Fibroblast of skin of back (primary cell): ENCODE measurements around the gene GUCY1A2.
"Not testable (repeated sequence)": the region's sequence is repeated elsewhere in the genome, so short reads cannot be mapped to it uniquely, and the experiment has no call there.

Experiments used
- DNase-seq: peaks from one replicate; pipeline ENCODE4 v3.0.0-alpha.2; 2013

GUCY1A2 gene

GRCh38 chr11:106939157-106939556 is 79.1 kb downstream of the GUCY1A2 start:
- no peak for DNase-seq

GRCh38 chr11:106937111-106937510 is 81.2 kb downstream of the GUCY1A2 start:
- DNase-seq: no peak

GRCh38 chr11:106925245-106925644 is 93.0 kb downstream of the GUCY1A2 start:
- peak; percentile 48 for DNase-seq

GRCh38 chr11:106920899-106921509 is 97.3 kb downstream of the GUCY1A2 start:
- no peak for DNase-seq

GRCh38 chr11:106917973-106918372 is 100.3 kb downstream of the GUCY1A2 start:
- peak; percentile 20 for DNase-seq

GRCh38 chr11:106914409-106914808 is 103.9 kb downstream of the GUCY1A2 start:
- no peak for DNase-seq

- no peak for DNase-seq
Observed at GRCh38 chr11:106913141-106913540, 105.1 kb downstream of the GUCY1A2 start.

GRCh38 chr11:106904826-106905225 is 113.5 kb downstream of the GUCY1A2 start:
- peak; percentile 1 for DNase-seq

GRCh38 chr11:106889718-106890117 is 128.6 kb downstream of the GUCY1A2 start:
- DNase-seq: no peak

- DNase-seq: no peak
Observed at GRCh38 chr11:106888386-106888785, 129.9 kb downstream of the GUCY1A2 start.

GRCh38 chr11:106883693-106884092 is 134.6 kb downstream of the GUCY1A2 start:
- not testable (repeated sequence) for DNase-seq

- DNase-seq: no peak
Observed at GRCh38 chr11:106879832-106880546, 138.3 kb downstream of the GUCY1A2 start.

- no peak for DNase-seq
Observed at GRCh38 chr11:106879029-106879428, 139.2 kb downstream of the GUCY1A2 start.

GRCh38 chr11:106875013-106875412 is 143.3 kb downstream of the GUCY1A2 start:
- DNase-seq: peak; percentile 3

GRCh38 chr11:106872246-106872645 is 146.0 kb downstream of the GUCY1A2 start:
- no peak for DNase-seq

- DNase-seq: no peak
Observed at GRCh38 chr11:106858200-106858599, 160.1 kb downstream of the GUCY1A2 start.

- DNase-seq: no peak
Observed at GRCh38 chr11:106856566-106856965, 161.7 kb downstream of the GUCY1A2 start.

- DNase-seq: no peak
Observed at GRCh38 chr11:106854429-106854828, 163.8 kb downstream of the GUCY1A2 start.

- no peak for DNase-seq
Observed at GRCh38 chr11:106853850-106854401, 164.3 kb downstream of the GUCY1A2 start.

GRCh38 chr11:106852779-106853178 is 165.5 kb downstream of the GUCY1A2 start:
- DNase-seq: no peak

GRCh38 chr11:106848526-106848925 is 169.8 kb downstream of the GUCY1A2 start:
- no peak for DNase-seq

- DNase-seq: no peak
Observed at GRCh38 chr11:106842134-106842533, 176.1 kb downstream of the GUCY1A2 start.

- no peak for DNase-seq
Observed at GRCh38 chr11:106840947-106841346, 177.3 kb downstream of the GUCY1A2 start.

- DNase-seq: no peak
Observed at GRCh38 chr11:106840146-106840545, 178.1 kb downstream of the GUCY1A2 start.
